Ectodermal cell (in vitro differentiated cells): ENCODE results near the gene KAT2B.

Source experiments
- H3K27ac ChIP-seq: 2 replicates; pipeline ENCODE4 v1.7.0; 2013; ENCODE audit warnings: mild to moderate bottlenecking, low read depth, low read length; ENCODE audit not compliant: insufficient read depth, poor library complexity, severe bottlenecking
- H3K27me3 ChIP-seq: 2 replicates; pipeline ENCODE4 v1.7.0; 2013; ENCODE audit warnings: mild to moderate bottlenecking, low read length; ENCODE audit not compliant: insufficient read depth, control insufficient read depth, poor library complexity, severe bottlenecking
- H3K36me3 ChIP-seq: one replicate; pipeline ENCODE4 v1.7.0; 2013; ENCODE audit warnings: low read length; ENCODE audit not compliant: control insufficient read depth, insufficient read depth
- H3K4me1 ChIP-seq: one replicate; pipeline ENCODE4 v1.7.0; 2013; ENCODE audit warnings: low read length; ENCODE audit not compliant: control insufficient read depth, insufficient read depth
- H3K4me3 ChIP-seq: 2 replicates; pipeline ENCODE4 v1.7.0; 2013; ENCODE audit warnings: low read depth, low read length, control low read depth; ENCODE audit not compliant: insufficient read depth
- H3K9me3 ChIP-seq: 2 replicates; pipeline ENCODE4 v1.7.0; 2013; ENCODE audit warnings: mild to moderate bottlenecking, low read length, moderate library complexity; ENCODE audit not compliant: control insufficient read depth
- WGBS, 2 experiments: methylation state at CpG; one replicate each; pipeline ENCODE4 v1.1.7; 2013; ENCODE audit warnings: missing lambda C conversion rate in 2 of 2; 5-methylcytosine and 5-hydroxymethylcytosine counted together

KAT2B gene

GRCh38 chr3:20064387-20064786 lies 24.1 kb downstream of the KAT2B start:
- H3K27ac ChIP-seq, result no peak overlapping the region
- H3K4me1 ChIP-seq, result no peaks in the 10 kb centered on the region
- no peaks in the 10 kb centered on the region for H3K36me3 ChIP-seq
- WGBS, 2 experiments, result 85 to 100% methylated on average over 1 to 2 of the region's 3 CpGs
- H3K4me3 ChIP-seq, result no peak overlapping the region
- no peaks in the 10 kb centered on the region for H3K9me3 ChIP-seq
- H3K27me3 ChIP-seq, result no peaks in the 10 kb centered on the region

GRCh38 chr3:20064796-20065564 lies 24.7 kb downstream of the KAT2B start:
- no peak overlapping the region for H3K27ac ChIP-seq
- no peaks in the 10 kb centered on the region for H3K9me3 ChIP-seq
- H3K36me3 ChIP-seq, result no peaks in the 10 kb centered on the region
- WGBS, 2 experiments, result 91% methylated on average over 5 of the region's 5 CpGs
- no peaks in the 10 kb centered on the region for H3K27me3 ChIP-seq
- H3K4me3 ChIP-seq, result no peak overlapping the region
- no peaks in the 10 kb centered on the region for H3K4me1 ChIP-seq

GRCh38 chr3:20066079-20066478 lies 25.8 kb downstream of the KAT2B start:
- no peaks in the 10 kb centered on the region for H3K27me3 ChIP-seq
- no peak overlapping the region for H3K4me3 ChIP-seq
- H3K4me1 ChIP-seq, result no peaks in the 10 kb centered on the region
- H3K36me3 ChIP-seq, result no peaks in the 10 kb centered on the region
- H3K27ac ChIP-seq, result no peak overlapping the region
- WGBS, 2 experiments, result 100% methylated on average over 1 of the region's 1 CpG
- H3K9me3 ChIP-seq, result no peaks in the 10 kb centered on the region

DNA sequence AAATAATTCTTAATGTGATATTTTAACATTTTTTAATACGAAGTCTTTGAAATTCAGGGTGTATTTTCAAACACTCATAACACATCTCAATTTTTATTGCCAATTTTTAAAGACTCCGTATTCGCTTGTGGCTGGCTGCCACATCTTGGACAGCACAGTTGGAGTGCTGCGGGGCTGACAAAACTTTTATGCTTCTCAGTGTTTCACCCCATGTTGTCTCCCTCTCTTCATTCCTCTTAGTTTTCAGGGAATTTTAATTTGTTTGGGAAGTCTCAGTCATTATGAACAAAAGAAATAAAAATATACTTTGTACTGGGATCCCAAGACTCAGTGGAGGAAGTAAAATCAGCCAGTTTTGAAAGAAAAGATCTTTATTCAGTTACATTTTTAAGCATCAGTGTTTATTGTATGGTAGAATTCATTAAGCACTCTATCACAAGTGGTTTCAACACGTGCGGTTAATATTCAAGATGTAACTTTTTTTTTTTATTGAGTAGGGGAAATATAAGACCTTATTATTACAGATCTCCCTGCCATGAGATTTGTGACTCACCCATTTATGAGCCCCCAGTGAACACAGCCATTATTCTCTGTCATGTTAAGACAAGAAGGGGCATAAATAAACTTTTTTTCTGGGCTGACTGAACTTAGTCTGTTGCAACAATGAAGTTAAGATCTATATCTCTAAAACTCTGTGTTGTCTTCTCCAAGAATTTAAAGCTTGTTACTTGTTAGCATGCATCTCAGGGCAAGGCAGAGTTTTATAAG lies 26.8 kb downstream of the KAT2B start:
- Histone ChIP-seq H3K36me3 (no peaks in the 10 kb centered on the region), H3K4me3 (no peak overlapping the region), H3K27me3 (no peaks in the 10 kb centered on the region), H3K4me1 (no peaks in the 10 kb centered on the region), H3K9me3 (no peaks in the 10 kb centered on the region), H3K27ac (no peak overlapping the region)
- WGBS, 2 experiments, result 84 to 92% methylated on average over 6 of the region's 6 CpGs

DNA sequence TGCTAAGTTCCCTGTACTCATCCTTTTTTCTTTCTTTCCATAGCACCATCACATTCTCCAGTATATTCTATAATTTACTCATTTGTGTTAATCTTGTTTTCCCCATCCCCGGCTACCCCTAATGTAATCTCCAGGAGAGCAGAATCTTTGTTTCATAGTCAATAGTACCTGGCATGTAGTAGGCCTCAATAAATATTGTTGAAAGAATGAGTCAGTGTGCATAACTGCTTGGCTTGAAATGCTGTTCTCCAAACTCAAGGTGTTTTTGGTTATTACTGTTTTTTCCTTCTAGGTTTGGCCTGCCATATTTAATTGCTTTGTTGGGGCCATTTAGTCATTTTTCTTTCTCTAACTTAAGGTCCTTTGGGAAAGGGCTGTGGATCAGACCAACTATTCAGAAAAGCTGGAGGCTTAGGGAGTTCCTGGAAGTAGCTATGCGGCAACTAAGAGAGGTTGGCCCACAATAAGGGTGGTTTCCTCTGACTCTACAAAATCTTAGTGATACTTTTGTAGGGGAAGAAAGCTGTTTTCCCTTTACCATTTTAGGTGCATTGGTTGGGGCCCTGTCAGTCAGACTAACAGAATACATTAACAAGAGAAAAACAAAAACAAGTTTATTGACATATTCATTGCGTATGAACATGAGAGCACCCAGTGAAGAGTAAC lies 28.4 kb downstream of the KAT2B start:
- Histone ChIP-seq H3K27ac (no peak overlapping the region), H3K9me3 (no peaks in the 10 kb centered on the region), H3K4me1 (no peaks in the 10 kb centered on the region), H3K27me3 (no peaks in the 10 kb centered on the region), H3K4me3 (no peak overlapping the region), H3K36me3 (no peaks in the 10 kb centered on the region)
- WGBS, 2 experiments, result 75 to 86% methylated on average over 3 of the region's 3 CpGs

GRCh38 chr3:20069178-20069532 lies 28.9 kb downstream of the KAT2B start:
- H3K4me1 ChIP-seq, result peaks cover under 1% of the 10 kb centered on the region
- H3K4me3 ChIP-seq, result no peak overlapping the region
- H3K9me3 ChIP-seq, result no peaks in the 10 kb centered on the region
- H3K27ac ChIP-seq, result no peak overlapping the region
- H3K27me3 ChIP-seq, result no peaks in the 10 kb centered on the region
- no peaks in the 10 kb centered on the region for H3K36me3 ChIP-seq

DNA sequence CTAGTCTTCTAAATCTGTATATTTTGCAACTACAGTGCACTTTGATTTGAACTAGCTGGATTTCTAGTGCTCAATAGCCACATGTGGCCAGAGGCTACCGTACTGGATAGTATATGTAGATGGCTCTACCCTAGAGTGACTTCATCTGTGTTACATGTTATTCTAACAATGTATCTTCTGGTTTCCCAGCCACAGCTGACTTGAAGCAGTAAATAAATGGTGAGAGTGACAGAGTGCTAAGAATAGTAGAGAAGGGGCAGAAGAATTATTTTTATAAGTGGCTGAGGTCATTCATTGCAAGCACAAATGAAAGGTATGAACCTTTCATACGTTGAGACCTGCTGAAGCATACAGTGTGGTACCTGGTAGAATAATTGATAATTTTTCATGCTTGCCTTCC lies 30.9 kb downstream of the KAT2B start:
- 90 to 100% methylated on average over 2 of the region's 2 CpGs for WGBS, 2 experiments
- H3K27ac ChIP-seq, result no peak overlapping the region

DNA sequence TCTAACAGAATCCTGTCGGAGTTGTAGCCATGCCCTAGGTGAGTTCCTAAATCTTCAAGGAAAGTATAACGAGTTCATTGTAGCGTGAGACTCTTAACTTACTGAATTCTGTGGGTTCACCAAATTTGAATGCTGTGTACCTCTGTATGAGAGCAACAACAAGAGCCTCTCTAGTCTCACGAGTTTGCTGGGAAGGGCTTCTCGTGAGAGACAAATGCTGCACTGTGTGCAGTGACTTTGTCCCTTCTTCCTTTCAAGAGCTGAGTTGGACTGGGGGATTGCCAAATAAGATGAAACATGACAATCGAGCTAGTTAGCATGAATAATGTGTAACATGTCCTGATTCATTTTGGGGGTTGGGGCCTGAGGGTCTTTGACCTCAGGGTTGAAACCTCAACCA lies 32.2 kb downstream of the KAT2B start:
- WGBS, 2 experiments, result 84 to 86% methylated on average over 6 of the region's 6 CpGs
- no peaks in the 10 kb centered on the region for H3K9me3 ChIP-seq
- H3K27me3 ChIP-seq, result no peaks in the 10 kb centered on the region
- H3K27ac ChIP-seq, result no peak overlapping the region
- no peak overlapping the region for H3K4me3 ChIP-seq
- H3K4me1 ChIP-seq, result peaks cover 5% of the 10 kb centered on the region
- H3K36me3 ChIP-seq, result no peaks in the 10 kb centered on the region

More for the DNA sequence above, 30.9 kb downstream of the KAT2B start:
- H3K36me3 ChIP-seq, result no peaks in the 10 kb centered on the region
- H3K27me3 ChIP-seq, result no peaks in the 10 kb centered on the region
- H3K4me1 ChIP-seq, result peaks cover 5% of the 10 kb centered on the region
- no peaks in the 10 kb centered on the region for H3K9me3 ChIP-seq
- H3K4me3 ChIP-seq, result no peak overlapping the region

DNA sequence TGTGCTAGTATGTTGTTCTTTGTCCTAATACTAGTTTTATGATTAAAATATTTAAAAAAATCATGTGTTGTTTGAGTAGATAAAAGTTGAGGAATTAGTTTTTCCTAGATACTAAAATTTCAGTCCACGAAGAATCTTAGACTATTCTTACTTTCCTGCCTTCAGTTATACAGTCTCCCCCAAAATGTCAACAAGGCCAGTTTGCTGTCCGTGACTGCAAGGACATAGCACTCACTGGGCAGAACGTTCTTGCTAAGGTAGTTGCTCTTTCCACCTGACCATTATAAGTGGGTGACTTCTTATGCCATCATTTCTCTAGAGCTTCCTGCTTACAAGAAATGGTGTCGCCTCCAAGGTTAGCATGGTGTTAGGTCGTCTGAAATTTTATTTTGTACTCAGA lies 32.8 kb downstream of the KAT2B start:
- H3K4me1 ChIP-seq, result peaks cover 5% of the 10 kb centered on the region

DNA sequence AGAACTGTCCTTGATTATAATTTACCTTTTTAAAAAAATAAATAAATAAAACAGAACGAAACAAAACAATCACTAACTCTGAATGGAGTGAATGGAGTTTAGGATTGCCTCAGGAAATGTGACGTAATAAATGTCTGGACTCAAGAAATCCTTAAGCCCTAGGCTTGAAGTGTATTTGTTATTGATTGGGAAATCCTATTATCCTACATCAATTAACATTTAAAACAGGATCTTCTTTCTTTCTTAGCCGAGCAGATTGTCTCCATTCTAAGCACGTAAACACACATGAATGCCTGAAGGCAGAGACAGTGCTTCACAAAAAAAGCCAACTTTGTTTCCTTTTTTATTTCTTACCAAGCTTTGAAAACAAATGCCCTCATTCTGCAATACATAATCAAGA lies 33.4 kb downstream of the KAT2B start:
- peaks cover 5% of the 10 kb centered on the region for H3K4me1 ChIP-seq
- H3K36me3 ChIP-seq, result no peaks in the 10 kb centered on the region
- no peak overlapping the region for H3K27ac ChIP-seq
- no peak overlapping the region for H3K4me3 ChIP-seq
- no peaks in the 10 kb centered on the region for H3K27me3 ChIP-seq
- H3K9me3 ChIP-seq, result no peaks in the 10 kb centered on the region
- 4 to 22% methylated on average over 2 to 3 of the region's 4 CpGs for WGBS, 2 experiments

More for the DNA sequence above, 32.8 kb downstream of the KAT2B start:
- Histone ChIP-seq H3K27me3 (no peaks in the 10 kb centered on the region), H3K36me3 (no peaks in the 10 kb centered on the region), H3K9me3 (no peaks in the 10 kb centered on the region), H3K27ac (no peak overlapping the region), H3K4me3 (no peak overlapping the region)
- 70 to 79% methylated on average over 3 to 5 of the region's 5 CpGs for WGBS, 2 experiments
